Frontal cortex (tissue), 4 donors: ENCODE results near the gene UVRAG. TPM values are rescaled to one million over a fixed set of nuclear protein-coding genes. Genes with fewer than 3 reads are reported as not detected.

ENCODE experiments used
- DNase-seq, 2 donors: peaks; one replicate each; pipeline ENCODE4 v3.0.0; 2012; ENCODE audit warnings: low spot score in 2 of 2
- FAIRE-seq: peaks from 2 replicates; lab custom pipeline; 2012; peaks lifted over from hg19 to GRCh38; lab: Jason Lieb, UNC
- total RNA-seq: library from RNA; depleted of rRNA; stranded (reverse); fragments of >200 nt; gene quantifications from one replicate; pipeline ENCODE4 v1.2.3, GENCODE V29; 2014
- donor health status: control.
- donor health status: control.
- donor health status: control.

The UVRAG gene
- 35.9 TPM for total RNA-seq

GRCh38 chr11:75814677-75815344 is at the start of gene UVRAG:
UVRAG (plus strand) TSS chr11:75815210; CDS start chr11:75815408, 198 bp downstream.
- peak; percentile 85 for FAIRE-seq
- peak; percentile 96 to 97 for DNase-seq

- no peak for DNase-seq
- FAIRE-seq: no peak
Measured at GRCh38 chr11:75766443-75767227, 48.4 kb upstream of the UVRAG start.

- FAIRE-seq: no peak
- no peak for DNase-seq
Measured at GRCh38 chr11:75767228-75767572, 47.8 kb upstream of the UVRAG start.

DNA sequence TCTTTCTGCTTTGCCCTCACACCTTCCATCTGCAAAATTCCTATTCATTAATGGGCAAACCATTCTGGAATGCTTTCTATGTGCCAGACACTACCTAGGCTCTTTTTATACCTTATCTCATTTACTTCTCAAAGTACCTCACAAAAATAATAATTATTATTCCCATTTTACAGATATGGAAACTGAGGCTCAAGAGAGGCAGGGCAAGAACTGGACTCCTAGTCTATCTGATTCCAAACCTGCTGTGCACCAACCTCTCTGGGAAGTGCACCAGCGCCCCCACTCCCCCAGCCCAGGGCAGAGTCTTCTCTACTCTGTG is 47.3 kb upstream of the UVRAG start:
- DNase-seq: no peak
- FAIRE-seq: no peak

GRCh38 chr11:75768112-75768908 is 46.7 kb upstream of the UVRAG start, which contains the start of gene DGAT2:
DGAT2 (plus strand) TSS chr11:75768778; CDS start chr11:75768992, 214 bp downstream.
- DNase-seq (peak; percentile 78 to 86), FAIRE-seq (no peak)

- FAIRE-seq: no peak
- no peak for DNase-seq
Measured at GRCh38 chr11:75768909-75769771, 45.9 kb upstream of the UVRAG start.

GRCh38 chr11:75770102-75770501 is 44.9 kb upstream of the UVRAG start:
- no peak for DNase-seq
- FAIRE-seq: no peak

- no peak for DNase-seq
- no peak for FAIRE-seq
Measured at GRCh38 chr11:75771646-75772410, 43.2 kb upstream of the UVRAG start.

DNA sequence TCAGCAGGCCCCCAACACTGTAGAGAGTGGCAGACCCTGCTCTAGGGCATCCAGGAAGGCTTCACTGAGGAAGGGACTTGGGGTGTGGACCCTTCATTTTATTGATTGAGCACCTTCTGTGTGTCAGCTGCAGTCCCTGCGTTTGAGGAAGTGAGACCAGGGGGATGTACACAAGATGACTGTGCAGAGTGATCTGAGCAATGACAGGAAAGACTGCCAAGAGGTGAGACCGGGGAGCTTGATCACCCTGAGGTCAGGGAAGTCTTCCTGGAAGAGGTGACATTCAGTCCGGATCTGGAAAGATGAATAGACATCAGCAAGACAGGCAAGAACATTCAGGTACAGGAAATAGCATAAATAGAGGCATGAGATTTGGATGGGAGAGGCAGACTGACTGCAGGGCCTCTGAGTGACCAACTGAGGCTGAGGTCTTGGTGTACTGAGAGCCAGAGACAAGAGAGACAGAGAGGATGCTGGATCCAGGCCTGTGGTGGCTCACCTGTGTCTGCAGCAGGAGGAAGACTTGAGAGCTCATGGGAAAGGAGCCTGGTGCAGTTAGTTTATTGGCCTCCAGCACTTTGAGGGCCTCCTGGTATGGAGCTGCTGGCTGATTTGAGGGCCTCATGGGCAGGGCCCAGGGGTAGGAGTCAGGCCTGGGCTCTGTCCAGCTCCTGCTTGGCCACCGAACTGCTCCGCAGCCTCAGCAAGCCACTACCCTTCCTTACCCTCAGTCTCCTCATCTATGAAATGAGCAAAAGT is 41.2 kb upstream of the UVRAG start:
- no peak for DNase-seq
- FAIRE-seq: no peak

DNA sequence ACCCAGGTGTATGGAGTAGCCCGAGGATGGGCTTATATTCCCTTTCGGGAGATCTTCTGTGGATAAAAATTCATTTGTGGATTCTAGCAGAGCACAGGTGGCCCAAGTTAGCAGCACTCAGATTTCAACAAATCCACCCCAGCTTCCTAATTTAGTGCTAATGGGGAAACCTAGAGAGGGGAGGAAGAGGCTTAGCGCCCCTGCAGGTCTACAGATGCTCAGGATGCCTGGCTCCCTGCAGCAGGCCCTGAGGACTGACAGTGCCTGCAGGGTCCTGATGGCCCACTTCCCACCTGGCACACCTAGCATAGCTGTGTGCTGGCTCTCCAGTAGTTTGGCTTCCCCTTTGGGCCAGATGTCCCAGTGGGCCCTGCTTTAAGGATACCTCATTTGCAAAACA is 40.0 kb upstream of the UVRAG start:
- DNase-seq (no peak), FAIRE-seq (no peak)

DNA sequence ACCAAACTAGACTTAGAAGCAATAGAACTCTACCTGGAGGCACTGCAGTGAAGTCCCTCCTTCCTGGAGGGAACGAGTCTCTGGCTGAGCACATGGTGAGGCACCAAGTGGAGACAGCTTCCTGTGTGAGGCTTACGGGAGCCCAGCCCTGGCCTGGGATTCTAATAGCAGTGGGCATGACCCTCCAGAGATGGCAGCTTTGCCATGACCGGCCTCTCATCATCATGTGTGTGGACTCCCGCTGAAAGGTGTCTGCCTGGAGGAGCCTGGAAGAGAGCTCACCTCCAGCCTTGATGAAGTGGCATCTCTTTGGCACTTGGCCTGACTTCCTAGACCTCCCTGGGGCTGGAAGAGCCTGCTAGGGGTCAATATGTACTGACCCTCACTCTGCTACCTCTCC is 38.5 kb upstream of the UVRAG start:
- no peak for FAIRE-seq
- no peak for DNase-seq

DNA sequence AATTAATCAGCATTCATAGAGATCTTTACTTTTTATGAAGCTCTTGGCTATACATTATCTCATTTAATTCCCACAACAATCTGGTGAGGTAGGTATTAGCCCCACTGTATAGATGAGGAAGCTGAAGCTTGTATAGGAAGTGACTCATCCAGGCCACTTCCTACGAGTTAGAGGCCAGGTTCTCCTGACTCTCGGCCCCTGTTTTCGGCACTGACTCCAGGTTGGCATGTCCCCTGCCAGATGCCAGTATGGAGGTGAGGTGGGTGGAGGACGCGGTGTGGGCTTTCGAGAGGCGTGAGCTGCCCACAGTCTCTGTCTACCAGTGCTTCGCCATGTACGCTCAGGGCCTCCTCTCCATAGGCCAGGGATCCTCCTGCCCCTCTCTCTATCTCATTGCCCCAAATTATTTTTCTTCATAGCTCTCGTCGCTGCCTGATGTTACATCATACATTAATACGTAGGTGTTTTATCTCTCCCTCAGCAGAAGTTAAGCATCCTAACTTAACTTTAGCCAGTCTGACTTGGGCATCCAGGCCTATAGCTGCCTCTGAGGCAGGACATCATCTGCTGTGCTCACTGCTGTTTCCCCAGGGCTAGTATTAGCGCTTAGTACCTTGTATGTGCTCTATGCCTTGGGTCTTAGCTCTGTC is 37.4 kb upstream of the UVRAG start:
- no peak for FAIRE-seq

DNA sequence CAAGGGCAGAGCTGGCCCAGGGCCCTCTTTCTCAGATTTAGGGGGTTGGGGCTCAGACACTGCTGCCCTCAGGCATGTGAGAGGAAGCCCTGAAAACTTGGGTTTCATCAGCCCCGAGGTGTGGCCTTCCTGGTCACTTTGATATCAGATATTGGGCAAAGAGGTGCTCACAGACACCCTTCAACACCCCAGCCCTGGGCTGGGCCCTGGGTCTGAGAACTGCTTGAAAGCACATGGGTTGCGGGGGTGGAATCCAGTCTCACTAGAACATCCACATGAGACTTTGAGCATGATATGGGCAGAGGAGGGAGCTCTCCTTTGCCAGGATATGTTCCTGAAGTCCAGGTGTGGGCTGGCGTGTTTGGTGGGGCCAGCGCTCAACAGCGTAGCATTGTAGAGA is 36.0 kb upstream of the UVRAG start:
- DNase-seq (no peak), FAIRE-seq (no peak)

More for the DNA sequence above, 37.4 kb upstream of the UVRAG start:
- DNase-seq: no peak

DNA sequence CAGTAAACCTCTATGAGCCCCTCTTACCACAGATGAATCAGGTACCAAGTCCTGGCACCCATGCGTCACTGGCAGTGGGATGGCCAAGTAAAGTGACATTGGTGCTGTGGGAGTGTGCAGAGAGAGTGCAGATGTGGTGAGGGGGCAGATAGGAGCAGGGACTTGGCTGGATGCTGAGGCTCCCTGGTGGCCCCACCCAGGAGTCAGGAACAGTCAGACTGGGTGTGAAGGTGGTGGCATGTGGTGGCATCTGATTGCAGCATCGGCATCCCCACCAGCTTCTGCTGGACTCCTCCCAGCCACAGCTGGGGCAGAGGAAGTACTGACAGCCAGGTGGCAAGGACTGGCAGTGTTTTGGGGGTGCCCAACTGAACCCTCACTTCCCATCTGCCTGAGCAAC is 35.0 kb upstream of the UVRAG start:
- DNase-seq: no peak
- no peak for FAIRE-seq

DNA sequence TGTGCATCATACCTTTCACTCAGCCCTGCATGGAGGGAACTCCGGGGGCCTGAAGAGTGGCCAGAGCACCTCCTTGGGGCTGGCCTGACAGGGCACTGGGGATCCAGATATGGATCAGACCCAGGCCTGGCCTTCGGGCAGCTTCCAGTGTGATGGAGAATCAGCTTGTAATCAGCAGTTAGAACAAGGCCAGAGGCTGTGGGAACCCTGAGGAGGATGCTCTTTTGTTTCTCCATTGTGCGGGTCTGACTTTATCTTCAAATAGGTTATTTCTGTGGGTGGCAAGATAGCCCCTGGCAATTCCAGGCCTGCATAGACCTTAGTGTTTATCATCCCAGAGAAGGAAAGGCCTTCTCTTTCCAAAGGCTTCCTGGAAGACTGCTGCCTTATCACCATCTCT is 34.1 kb upstream of the UVRAG start:
- no peak for DNase-seq
- FAIRE-seq: no peak

DNA sequence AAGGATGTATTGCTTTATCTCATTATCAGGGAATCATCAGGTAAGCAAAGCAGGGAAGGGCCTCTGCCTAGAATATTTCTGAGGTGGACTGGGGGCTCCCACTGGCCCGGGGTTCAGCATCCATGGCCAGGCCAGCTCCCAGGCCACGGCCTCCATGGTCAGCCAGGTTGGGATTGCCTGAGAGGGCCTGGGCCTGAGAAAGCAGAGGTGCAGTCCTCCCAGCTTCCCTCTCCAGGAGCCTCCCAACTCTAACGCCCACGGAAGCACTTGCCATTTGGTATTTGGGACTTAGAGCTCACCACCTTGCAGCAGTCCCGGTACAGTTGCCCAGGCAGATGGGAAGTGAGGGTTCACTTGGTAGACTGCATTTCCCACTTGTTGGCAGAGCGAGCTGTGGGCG is 33.7 kb upstream of the UVRAG start:
- no peak for FAIRE-seq
- no peak for DNase-seq

DNA sequence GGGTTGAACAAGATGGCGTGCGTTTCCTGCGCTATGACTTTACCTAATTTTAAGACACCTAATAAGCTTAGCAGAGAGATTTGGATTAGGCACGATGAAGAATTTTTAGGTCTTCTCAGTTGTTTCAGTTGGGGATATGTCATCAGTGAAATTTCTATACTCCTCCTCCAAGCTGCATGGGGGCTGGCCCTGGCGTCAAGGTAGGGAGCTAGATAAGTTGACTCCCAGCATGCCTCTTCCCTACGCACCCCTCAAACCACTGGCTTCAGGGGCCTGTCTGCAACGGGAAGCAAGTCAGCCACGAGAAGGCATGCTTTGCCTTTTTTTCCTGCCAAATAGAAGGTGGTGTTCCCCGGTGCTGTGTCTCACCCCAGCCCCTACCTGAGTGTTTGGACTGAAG is 33.2 kb upstream of the UVRAG start:
- no peak for FAIRE-seq
- DNase-seq: no peak
